Measurements from ENCODE around the gene TSPAN18.

Gene TSPAN18

GRCh38 chr11:44690651-44691050 is 36.1 kb upstream of the TSPAN18 start:
- DNase-seq (ENCODE audit: low read depth): no peak
- no peak for TF ChIP-seq CTCF (IDR thresholded peaks at IDR 0.05; ENCODE audit: insufficient read depth, low read depth, low read length, missing control alignments)
- H3K4me3 ChIP-seq (ENCODE audit: low read depth, low read length): no peak overlapping the region

DNA sequence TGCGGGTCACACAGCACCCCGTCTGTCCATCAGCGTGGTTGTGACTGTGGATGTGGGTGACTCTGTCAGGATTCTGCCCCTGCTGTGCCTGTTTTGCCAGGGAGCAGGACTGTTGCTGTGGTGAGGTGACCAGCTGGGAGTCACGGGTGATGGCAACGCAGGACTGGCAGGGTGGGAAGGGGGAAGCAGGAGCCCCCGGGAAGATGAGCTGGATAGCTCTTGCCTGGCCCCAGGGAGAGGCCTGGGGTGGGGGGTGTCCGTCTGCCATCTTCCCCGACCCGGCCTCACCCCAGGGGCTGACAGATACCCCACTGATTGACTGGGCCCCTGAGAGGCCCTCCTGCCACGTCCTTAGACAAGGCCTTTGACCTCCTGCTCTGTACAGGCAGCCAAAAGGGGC is 34.3 kb upstream of the TSPAN18 start:
- no peak for DNase-seq (ENCODE audit: low read depth)
- H3K4me3 ChIP-seq (ENCODE audit: low read depth, low read length): no peak overlapping the region
- TF ChIP-seq CTCF (IDR thresholded peaks at IDR 0.05; ENCODE audit: insufficient read depth, low read depth, low read length, missing control alignments): no peak

- DNase-seq (ENCODE audit: low read depth): no peak
- no peak for TF ChIP-seq CTCF (IDR thresholded peaks at IDR 0.05; ENCODE audit: insufficient read depth, low read depth, low read length, missing control alignments)
- no peak overlapping the region for H3K4me3 ChIP-seq (ENCODE audit: low read depth, low read length)
Observed at GRCh38 chr11:44693654-44694119, 33.1 kb upstream of the TSPAN18 start.

- no peak for TF ChIP-seq CTCF (IDR thresholded peaks at IDR 0.05; ENCODE audit: insufficient read depth, low read depth, low read length, missing control alignments)
- no peak overlapping the region for H3K4me3 ChIP-seq (ENCODE audit: low read depth, low read length)
- DNase-seq (ENCODE audit: low read depth): peak; percentile 9
Observed at GRCh38 chr11:44694443-44694842, 32.3 kb upstream of the TSPAN18 start.

GRCh38 chr11:44695169-44695833 is 31.5 kb upstream of the TSPAN18 start:
- H3K4me3 ChIP-seq (ENCODE audit: low read depth, low read length): no peak overlapping the region
- DNase-seq (ENCODE audit: low read depth): no peak
- no peak for TF ChIP-seq CTCF (IDR thresholded peaks at IDR 0.05; ENCODE audit: insufficient read depth, low read depth, low read length, missing control alignments)

DNA sequence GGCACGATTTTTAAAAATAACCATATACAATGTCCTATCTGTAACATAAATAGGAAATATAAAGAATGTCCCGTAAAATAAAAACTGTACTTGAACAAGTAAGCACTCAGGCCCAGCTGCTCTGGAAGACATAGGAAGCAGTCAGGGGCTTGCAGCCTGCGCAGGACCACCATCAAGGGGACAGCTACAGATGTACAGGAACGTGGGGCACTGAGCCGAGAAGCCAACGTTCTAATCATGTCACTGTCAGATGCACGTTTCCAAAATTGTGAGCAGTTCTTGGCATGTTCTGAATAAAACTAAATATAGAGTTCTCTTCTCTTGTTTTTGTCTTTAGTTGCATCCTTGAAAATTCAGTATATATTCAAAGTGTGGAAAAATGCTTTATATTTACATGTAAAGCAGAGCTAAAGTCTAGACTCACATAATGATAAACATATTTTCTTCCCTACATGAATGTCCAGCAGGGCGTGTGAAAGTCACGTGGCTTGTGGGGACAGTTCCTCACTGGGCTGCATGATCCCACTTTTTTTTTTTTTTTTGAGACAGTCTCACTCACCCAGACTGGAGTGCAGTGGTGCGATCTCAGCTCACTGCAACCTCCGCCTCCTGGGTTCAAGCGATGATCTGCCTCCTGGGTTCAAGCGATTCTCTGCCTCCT is 28.4 kb upstream of the TSPAN18 start:
- TF ChIP-seq CTCF (IDR thresholded peaks at IDR 0.05; ENCODE audit: insufficient read depth, low read depth, low read length, missing control alignments): no peak
- no peak overlapping the region for H3K4me3 ChIP-seq (ENCODE audit: low read depth, low read length)
- DNase-seq (ENCODE audit: low read depth): no peak

Data from GM12865 (cell line).